NCI-H2196 treated with DMSO at 0.1 percent for 48 hours (cell line): Measurements from ENCODE around the gene TIAL1.
"Not testable (repeated sequence)": the region's sequence is repeated elsewhere in the genome, so short reads cannot be mapped to it uniquely, and the experiment has no call there.

Experiments
- DNase-seq: peaks from one replicate; lab custom pipeline; 2025; ENCODE audit not compliant: unreplicated experiment; lab: John Stamatoyannopoulos, UW

The TIAL1 gene

GRCh38 chr10:119550827-119551226, 45.9 kb downstream of the TIAL1 start:
- no peak for DNase-seq

GRCh38 chr10:119549247-119549999, 47.3 kb downstream of the TIAL1 start:
- no peak for DNase-seq

- no peak for DNase-seq
These were observed 50.8 kb downstream of the TIAL1 start for GRCh38 chr10:119546009-119546408.

- DNase-seq: no peak
These were observed 51.5 kb downstream of the TIAL1 start for GRCh38 chr10:119545310-119545709.

GRCh38 chr10:119543814-119544642, 52.7 kb downstream of the TIAL1 start:
- DNase-seq: no peak

GRCh38 chr10:119542988-119543813, 53.6 kb downstream of the TIAL1 start:
- no peak for DNase-seq

GRCh38 chr10:119542357-119542987, 54.3 kb downstream of the TIAL1 start, which contains the start of gene RGS10:
TSS of gene RGS10 (minus strand) at chr10:119542719. CDS start at chr10:119542638, 81 bp downstream.
- DNase-seq: no peak

- no peak for DNase-seq
These were observed 55.1 kb downstream of the TIAL1 start for GRCh38 chr10:119541459-119542356.

- no peak for DNase-seq
These were observed 55.7 kb downstream of the TIAL1 start for GRCh38 chr10:119541046-119541445.

GRCh38 chr10:119540038-119540437, 56.7 kb downstream of the TIAL1 start:
- no peak for DNase-seq

GRCh38 chr10:119539359-119539825, 57.4 kb downstream of the TIAL1 start:
- DNase-seq: no peak

GRCh38 chr10:119538632-119539358, 58.0 kb downstream of the TIAL1 start:
- DNase-seq: no peak

- DNase-seq: no peak
These were observed 58.7 kb downstream of the TIAL1 start for GRCh38 chr10:119537953-119538630.

- DNase-seq: no peak
These were observed 60.2 kb downstream of the TIAL1 start for GRCh38 chr10:119536508-119537025.

- no peak for DNase-seq
These were observed 60.8 kb downstream of the TIAL1 start for GRCh38 chr10:119535837-119536507.

GRCh38 chr10:119535305-119535704, 61.5 kb downstream of the TIAL1 start:
- no peak for DNase-seq

- no peak for DNase-seq
These were observed 63.3 kb downstream of the TIAL1 start for GRCh38 chr10:119533473-119533872.

GRCh38 chr10:119532791-119533190, 64.0 kb downstream of the TIAL1 start:
- not testable (repeated sequence) for DNase-seq
